ENCODE data around the gene FOSB. TPM values are rescaled to one million over a fixed set of nuclear protein-coding genes. Genes with fewer than 3 reads are reported as not detected.

The FOSB gene
- total and polyA plus RNA-seq, 9 of the 15 experiments (the other 6 are each of a cell fraction or from before 2014, with no cell fraction given): 0.11 to 2.7 (median 0.73) TPM

GRCh38 chr19:45508861-45509691, 41.3 kb downstream of the FOSB start (continued):
- no peak for TF ChIP-seq ZNF507 (tag; conservative IDR thresholded peaks at IDR 0.05)
- TF ChIP-seq AFF4 (CRISPR knock-in tag; IDR thresholded peaks at IDR 0.05): 0 out of 2 replicates have a peak, but pooled peaks have one; percentile 55
- TF ChIP-seq ZBTB11 (CRISPR knock-in tag; IDR thresholded peaks at IDR 0.05): peak in 1 of 3 experiments; percentile 82; a peak in 2 of 6 replicates
- peak; percentile 79 for TF ChIP-seq POLR2G (IDR thresholded peaks at IDR 0.05; ENCODE audit: low read depth, low read length)
- no peak for TF ChIP-seq PHB2 (IDR thresholded peaks at IDR 0.05; ENCODE audit: low read depth)
- TF ChIP-seq MAX (CRISPR knock-in tag; IDR thresholded peaks at IDR 0.05): no peak
- 0 out of 2 replicates have a peak, but pooled peaks have one; percentile 16 for TF ChIP-seq ARID1B (IDR thresholded peaks at IDR 0.05)
- TF ChIP-seq ZNF609 (CRISPR knock-in tag; IDR thresholded peaks at IDR 0.05; ENCODE audit: borderline replicate concordance): no peak
- peak; percentile 65 for TF ChIP-seq ELF1 (tag; IDR thresholded peaks at IDR 0.05)
- no peak for TF ChIP-seq ID3 (CRISPR knock-in tag; IDR thresholded peaks at IDR 0.05)
- 0 out of 2 replicates have a peak, but pooled peaks have one; percentile 36 for TF ChIP-seq ID3 (tag; IDR thresholded peaks at IDR 0.05)
- TF ChIP-seq TAF1 (IDR thresholded peaks at IDR 0.05; ENCODE audit: control insufficient read depth, extremely low read depth, insufficient read depth, low read length, severe bottlenecking): peak; percentile 31
